Nucleus accumbens (tissue), 56 donors: ENCODE measurements around the gene MICAL3.

Source experiments
- DNase-seq, 56 donors: peaks; one replicate each; lab custom pipeline; 2025; lab: John Stamatoyannopoulos, UW

MICAL3 gene

DNA sequence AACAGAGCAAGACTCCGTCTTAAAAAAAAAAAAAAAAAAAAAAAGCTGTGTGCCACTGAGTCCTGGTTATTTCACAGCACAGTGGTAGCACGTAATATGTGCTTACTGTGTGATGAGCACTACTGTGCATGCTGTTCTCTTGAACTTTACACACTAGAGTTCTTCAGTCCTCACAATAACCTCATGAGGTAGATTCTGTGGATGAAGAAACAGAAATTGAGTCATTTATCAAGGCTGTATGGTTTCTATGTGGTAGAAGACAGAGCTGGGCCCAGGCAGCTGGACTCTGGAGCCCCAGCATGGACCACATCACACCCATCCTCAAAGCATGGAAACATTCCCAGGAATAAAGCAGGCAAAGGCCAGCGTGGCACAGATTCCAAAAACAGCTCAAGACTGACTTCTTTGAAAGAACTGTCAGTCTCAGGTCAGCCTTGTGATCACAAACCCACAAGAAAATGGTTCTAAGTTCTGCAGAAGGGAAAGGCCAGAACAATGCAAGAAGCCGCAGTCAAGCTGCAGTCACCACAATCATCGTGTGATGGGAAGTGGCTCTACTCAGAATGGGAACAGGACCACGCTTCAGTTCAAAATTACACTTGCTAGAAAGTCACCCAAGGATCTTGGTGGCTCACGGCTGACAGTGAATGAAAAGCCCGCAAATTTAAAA, 49.5 kb downstream of the MICAL3 start:
- no peak for DNase-seq

DNA sequence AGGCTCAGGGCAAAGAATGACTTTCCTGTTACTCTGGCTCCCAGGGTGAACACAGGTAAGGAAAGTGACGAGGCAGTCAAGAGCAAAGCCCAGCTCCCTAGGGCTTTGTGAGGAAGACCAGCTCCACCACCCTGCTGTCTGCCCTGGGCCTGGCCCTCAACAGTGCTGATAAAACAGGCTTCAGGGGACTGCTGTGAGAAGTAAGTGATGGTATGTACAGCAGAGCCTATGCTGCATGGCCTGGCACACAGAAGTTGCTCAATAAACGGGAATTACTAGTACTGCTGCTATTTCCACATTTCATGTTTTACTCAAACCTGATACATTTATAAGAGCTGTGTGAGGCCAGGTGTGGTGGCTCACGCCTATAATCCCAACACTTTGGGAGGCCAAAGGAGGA, 50.3 kb downstream of the MICAL3 start:
- DNase-seq: no peak

DNA sequence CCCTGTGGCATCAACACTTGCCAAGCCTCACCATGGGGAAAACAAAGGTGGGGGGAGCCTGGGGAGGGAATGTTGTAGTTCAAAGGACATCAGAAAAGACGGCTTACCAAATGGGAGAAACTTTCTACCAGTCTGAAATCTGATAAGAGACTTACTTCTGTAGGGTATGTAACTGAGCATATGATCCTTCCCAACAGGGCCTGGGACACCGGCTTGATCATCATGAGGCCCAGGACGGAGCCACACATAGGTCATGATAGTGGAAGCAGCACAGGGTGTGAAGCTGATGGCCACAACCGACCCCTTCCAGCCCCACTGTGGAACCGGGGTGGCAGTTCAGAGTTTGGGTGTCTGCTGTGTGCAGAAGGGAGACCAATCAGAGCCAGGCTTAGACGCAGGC, 51.1 kb downstream of the MICAL3 start:
- DNase-seq: no peak

DNA sequence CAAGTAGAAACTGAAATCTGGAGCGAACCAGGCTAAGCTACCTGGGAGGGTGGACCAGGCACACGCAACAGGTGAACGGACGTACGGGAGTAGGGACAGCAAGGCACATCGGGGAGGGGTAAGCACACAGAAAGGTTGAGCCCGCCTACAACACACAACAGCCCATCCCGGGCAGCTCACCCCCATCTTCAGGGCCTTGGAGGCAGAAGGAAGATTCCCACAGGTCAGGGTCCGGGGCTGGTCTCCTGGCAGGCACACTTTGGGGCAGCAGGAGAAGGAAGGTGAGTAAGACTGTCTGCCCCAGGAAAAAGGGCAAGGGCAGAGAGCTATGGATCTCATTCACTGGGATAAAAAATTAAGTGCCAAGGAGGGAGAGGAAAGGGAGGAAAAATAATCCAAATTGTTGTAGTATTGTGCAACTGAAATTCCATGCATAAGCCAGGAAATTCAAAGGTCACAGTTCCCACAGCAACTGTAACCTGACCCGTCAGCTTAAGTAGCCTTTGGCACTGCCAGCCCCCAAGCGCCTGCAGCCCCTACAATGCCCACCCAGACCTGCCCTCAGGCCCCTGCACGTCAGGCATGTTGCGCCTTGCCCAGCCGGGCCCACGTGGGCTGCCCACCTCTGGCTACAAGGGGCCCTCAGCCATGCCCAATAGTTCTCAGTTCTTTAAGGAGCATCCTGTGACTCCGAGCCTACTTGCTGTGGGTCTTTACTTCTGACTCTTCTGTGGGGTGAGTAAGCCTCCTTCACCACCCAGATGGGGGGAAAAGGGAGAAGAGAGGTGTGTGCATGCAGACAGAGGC, 51.8 kb downstream of the MICAL3 start:
- no peak for DNase-seq

DNA sequence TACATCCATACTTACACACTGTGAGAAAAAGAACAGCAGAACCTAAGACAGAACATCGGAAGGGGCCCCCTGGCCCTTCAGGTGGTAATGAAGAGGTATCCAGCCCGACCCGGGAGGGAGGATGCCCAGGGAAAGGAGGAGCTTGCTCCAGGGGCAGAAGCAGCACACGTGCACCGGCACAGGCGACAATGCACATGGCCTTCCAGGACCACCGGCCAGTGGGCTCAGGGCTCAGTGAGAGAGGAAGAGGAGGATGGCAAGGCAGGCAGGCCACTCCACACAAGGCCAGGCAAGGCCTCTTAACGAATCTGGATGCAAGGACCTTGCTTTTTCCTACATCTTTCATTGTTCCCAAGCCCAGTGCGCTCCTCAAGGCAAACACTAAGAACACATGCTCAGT, 52.6 kb downstream of the MICAL3 start:
- no peak for DNase-seq

DNA sequence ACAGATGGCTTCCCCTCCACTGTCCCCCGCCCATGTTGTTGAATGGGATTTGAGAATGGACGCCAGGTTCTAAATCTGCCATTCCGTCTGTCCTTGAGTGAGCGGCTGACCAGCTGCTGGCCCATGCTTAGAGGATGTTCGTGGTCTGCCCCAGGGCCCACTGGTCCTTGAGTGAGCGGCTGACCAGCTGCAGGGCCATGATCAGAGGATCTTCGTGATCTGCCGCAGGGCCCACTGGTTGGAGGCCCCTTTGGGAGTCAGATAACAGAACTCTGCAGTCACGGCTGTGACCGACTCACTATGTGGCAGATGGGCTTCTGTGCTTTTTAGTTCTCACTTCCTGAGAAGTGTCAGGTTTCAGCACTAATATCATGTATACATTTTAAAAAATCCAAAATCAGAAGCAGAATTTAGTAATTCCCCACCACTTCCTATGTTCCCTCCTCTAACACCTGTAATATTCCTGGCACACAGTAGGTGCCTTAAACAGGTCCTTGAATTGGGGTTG, 54.1 kb downstream of the MICAL3 start:
- no peak for DNase-seq

DNA sequence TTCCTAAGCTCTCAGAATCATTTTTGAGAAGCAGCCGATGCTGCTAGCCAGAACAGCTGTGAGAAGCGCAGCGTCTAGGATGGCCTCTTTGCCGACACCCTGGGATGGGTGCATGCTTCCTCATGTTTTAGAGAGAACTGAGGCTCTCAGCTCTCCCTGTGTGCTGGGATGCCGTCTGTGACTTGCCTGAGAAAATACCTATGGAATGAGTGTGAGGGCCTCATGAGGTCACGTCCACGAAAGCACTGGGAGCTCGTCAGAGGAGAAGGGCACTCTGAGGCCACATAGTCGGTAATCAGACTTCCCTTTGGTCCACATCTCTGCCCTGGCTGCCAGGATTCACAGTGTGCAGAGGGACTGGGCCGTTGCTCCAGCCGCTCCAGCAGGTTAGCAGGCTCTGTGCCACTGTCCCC, 54.7 kb downstream of the MICAL3 start:
- DNase-seq: no peak

DNA sequence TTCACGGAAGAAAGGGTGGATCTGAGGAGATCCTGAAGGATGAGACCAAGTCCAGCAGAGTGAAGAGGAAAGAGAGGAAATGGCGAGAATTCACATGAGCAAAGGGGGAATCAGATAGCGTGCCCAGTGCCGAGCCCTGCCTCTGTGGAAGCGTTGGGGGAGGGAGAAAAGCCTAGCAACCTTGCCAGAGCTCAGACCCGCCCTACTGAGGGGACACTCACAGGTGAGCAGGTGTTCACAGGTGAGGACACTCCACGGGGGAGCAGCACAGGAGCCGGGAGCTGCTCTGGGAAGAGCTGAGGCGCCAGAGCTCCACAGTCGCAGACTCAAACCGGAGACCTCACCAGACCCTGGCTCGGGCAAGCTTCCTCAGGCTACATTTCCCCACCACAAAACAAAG, 56.2 kb downstream of the MICAL3 start:
- DNase-seq: no peak

DNA sequence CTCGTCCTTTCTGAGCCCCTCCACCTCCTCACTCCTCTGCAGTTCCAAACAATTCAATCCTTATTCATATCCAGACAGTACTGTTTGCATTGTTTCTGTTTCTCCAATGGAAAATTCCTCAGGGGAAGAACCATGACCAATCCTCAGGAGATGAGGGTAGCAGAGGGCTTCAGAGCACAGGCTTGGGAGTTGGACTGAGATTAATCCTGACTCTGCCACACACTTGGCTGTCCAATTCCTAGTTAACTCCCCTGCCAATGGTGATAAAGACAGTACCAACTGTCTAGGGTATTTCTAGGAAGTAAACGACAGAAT, 58.0 kb downstream of the MICAL3 start:
- no peak for DNase-seq

DNA sequence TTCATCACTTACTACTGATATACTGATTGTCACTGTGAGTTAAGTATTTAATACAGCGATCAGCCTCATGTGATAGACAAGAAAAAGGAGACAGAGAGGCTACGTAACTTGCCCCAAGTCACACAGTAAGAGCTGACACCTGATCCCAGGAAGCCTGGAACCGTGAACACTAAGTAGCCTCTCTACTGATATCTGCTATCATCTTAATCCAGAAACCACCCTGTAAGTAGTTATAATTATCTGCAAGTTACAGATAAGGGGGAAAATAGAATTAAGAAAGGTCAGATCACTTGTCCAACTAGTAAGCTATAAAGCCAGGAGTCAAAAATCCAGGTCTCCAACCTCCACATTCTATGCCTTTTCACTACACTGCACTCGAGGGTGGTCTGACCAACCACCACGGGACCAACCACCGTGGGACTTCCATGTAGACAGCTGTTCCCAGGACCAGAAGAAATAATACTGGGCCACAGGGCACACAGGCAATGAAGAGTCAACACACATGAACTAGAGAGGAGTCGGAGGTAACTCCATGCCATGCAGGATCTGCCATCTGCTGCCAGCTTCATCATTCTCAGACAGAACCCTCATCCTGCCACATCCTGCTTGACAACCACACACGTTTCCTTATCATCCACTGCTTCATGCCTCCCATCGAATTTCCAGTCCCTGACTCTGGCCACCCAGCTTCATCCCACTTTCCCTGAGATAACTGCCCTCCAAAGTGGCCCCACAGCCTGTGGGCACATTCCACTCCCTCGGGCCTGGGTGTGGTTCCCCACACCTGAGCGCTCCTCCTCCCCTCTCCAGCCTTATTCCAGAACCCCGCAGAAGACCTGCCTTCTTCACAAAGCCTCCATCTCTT, 58.6 kb downstream of the MICAL3 start:
- DNase-seq: no peak

DNA sequence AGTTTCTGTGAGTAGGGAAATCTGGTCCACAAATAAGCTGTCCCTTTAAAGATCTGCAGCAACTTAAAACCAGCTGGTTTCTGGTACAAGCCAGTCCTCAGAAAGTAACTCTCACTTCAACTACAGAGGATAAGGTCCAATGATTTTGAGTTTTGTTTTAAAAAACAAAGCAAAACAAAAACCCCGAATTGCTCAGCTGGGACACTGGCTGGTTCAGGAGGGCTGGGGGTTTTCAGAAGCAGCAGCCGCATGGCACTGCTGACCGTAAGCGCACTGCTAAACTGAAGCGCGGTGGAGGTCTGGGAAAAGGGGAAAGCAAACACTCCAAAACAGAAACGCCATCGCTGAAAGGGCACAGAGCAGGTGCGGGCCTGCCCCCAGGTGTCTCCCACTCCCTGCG, 59.7 kb downstream of the MICAL3 start:
- DNase-seq: no peak

DNA sequence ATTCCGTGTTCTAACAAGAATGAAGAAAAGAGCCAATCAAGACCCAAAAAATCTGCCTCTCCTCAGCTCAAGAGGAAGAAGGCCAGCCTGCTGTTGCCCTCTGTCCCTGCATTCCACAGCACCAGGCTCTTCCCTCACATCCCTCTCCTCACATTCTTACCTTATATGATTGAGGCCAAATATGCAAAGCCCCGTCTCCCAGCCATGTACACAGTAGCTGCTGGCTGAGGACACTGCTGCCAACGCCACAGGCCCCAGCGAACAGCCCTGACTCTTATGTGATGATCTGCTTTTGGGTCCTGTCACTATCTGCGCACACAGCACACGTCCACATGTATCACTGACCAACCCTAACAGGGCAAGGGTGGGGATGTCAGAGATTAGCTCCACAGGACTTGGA, 60.2 kb downstream of the MICAL3 start:
- no peak for DNase-seq

DNA sequence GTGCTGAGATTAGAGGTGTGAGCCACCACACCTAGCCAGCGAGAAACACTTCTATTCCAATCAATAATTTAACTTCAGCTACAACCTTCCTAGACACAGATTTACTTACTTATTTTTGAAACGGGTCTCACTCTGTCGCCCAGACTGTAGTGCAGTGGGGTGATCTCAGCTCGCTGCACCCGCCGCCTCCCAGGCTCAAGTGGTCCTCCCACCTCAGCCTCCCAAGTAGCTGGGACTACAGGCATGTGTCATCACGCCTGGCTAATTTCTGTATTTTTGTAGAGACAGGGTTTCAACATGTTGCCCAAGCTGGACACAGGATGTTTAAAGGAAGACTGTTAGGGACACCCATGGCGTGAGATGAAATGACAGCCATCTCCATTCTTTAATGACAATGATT, 61.3 kb downstream of the MICAL3 start:
- no peak for DNase-seq

DNA sequence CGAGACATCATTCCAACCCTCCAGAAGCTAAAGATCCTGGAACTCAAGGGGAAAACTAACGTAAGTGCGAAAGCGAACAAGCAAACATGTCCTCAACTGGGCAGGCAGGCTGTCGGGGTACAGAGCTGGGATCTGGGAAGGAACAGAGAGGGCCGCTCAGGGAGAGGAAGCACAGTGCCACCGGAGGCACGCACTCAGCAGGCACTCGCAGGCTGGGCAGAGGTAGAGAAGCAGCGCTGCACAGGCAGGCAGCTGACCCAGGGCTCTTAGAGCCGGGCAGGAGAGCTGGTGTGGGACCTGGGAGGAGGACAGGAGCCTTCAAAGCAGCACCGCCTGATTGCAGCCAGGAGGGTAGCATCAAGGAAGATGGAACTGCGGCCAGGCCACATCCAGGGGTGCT, 62.2 kb downstream of the MICAL3 start:
- no peak for DNase-seq

DNA sequence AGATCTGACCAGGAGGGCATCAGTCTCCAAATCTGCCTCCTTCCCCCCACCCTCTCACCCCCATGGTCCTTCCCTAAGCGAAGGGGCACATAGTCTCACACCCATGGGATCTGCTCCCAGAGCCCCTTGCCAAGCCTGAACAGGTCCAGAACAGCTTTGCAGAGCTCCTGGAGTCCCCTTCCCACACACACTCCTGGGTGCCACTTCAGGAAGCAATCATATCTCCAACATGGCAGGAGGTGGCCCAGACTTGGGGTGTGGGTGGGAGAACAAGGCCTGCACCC, 63.0 kb downstream of the MICAL3 start:
- no peak for DNase-seq

DNA sequence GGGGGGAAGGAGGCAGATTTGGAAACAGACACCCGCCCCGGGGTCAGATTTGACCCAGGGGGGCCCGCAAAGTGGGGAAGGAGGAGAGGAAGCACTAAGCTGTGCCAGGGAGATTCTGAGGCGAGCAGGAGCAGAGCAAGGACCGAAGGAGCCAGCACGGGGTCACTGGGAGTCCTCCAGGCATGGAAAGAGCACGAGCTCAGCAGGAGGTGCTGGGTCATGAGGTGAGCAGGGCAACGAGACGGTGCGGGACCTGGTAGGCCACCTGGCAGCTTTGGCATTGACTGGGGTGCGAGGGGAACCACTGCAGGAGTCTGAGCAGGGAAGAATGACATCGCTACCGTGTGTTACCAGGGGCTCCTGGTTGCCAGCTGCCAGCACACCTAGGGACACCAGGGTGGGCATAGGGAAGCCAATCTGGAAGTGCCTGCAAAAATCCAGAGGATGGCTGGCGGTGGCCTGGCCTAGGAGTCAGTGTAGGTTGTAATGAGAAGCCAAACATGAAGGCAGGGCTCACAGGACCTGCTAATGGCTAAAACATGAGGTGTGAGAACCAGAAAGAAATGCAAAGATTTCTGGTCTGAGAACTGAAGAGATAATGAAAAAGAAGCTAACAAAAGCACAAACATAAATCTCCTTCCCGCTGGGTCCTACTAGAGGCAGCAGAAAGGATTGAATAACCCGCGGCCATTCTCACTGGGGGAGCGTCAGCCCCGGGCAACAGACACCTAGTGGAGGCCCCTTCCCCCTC, 63.5 kb downstream of the MICAL3 start:
- no peak for DNase-seq

DNA sequence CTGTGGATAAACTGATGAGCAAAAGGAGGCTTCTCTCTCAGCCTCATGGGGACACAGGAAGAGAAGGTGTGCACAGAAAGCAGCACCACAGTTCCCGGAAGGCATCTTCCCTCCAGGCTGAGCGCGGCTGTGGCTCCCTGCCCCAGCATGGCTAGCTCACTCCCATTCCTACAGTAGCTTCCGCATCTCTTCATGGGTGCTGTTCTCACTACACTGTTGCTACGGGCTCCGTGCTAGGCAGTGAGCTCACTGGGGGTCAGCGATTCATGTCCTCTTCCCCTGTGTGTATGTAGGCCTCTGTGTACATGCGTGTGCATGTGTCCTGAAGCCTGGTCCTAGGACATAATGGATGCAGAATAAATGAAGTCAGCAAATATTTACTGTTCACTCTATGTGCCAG, 64.3 kb downstream of the MICAL3 start:
- no peak for DNase-seq

DNA sequence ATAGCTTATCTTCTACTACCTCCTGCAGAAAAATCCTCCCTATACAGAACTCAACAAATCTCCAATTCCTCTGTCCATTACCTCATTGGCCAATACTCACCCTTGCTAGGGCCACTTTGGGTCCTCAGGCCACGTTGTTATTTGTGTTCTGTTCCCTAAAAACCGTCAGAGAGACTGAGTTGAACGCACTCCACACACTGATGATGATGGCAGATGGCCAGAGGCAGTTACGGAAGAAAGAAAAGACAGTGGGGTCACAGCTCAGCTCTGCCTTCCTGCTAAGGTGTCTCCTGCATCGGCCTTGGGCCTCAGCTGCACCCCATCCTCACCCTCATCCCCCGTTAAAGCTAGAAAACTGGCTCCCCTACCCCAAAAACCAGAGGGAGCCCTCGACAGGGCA, 66.2 kb downstream of the MICAL3 start:
- no peak for DNase-seq

DNA sequence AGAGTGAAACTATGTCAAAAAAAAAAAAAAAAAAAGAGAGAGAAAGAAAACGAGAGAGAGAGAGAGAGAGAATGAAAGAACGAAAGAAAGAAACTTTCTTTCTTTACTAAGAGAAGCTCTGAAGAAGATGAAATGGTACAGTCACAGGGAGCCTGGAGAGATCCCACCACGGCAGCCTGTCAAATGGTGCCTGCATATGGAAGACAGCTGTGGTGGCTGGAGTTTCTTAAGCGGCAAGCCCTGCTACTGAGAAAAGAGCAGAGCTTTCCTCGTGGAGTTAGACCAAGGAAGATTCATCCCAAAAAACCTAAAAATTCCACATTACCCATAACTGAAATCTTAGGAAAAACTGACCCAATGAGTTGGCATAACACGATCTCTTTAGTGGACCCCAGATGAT, 66.7 kb downstream of the MICAL3 start:
- DNase-seq: no peak

DNA sequence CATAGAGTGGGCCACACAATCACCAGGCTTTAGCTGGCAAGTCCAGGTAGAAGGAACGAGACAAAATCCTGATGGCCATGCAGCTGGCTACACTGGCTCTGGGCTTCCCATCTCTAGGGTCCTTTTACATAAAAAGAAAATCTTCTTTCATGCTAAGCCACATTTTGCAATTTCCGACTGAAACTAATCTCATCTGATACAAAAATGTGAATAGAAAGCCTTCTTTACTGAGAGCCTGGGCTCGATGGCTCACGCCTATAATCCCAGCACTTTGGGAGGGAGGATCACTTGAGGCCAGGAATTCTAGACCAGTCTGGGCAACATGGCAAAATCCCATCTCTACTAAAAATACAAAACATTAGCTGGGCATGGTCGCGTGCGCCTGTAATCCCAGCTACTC, 67.2 kb downstream of the MICAL3 start:
- no peak for DNase-seq

DNA sequence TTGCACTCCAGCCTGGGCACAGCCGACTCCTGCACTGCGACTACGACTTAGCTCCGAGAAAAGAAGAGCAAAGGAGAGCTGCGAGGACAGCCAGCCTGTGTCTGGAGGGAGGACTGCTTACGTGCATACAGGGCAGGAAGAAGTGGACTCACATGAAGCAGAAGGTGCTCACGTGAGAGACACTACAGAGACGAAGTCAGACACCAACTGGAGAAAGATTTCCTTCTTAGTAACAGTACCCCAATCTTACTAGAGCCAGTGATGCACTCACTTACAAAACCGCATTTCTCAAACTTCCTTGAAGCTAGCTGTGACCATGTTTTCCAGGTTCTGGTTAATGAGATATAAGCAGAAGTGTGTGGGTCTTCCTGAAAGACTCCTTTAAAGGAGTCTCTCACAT, 67.7 kb downstream of the MICAL3 start:
- no peak for DNase-seq
